ENCODE data around the gene NMNAT2. TPM values are rescaled to one million over a fixed set of nuclear protein-coding genes. Genes with fewer than 3 reads are reported as not detected.

Gene NMNAT2
- polyA plus RNA-seq, 1 experiment: 2.1 TPM

DNA sequence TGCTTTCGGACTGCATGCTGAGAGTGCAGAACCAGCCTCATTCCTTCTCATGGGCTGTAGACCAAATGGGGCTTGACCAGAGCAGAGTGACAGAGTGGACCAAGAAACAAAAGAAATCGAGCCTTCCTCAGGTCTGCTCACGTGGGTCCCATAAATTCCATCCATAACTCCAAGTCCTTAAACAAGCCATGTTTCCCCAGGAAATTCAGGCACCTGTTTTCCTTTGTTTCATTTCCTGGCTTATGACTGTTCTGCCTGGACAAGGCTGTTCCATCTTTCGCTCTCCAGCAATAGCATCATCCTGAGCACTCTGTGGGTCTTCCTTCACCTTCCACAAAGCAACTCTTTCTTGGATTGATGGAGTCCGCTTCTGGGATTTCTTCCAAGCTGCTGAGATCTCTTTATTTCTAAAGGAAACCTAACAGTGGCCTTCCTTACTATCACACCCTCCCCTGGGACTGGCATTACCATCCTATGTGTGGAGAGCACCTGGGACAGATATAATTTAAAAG lies 168.2 kb downstream of the NMNAT2 start:
- no peak for DNase-seq (ENCODE audit: low read depth)
- CTCF ChIA-PET: no interaction called here

DNA sequence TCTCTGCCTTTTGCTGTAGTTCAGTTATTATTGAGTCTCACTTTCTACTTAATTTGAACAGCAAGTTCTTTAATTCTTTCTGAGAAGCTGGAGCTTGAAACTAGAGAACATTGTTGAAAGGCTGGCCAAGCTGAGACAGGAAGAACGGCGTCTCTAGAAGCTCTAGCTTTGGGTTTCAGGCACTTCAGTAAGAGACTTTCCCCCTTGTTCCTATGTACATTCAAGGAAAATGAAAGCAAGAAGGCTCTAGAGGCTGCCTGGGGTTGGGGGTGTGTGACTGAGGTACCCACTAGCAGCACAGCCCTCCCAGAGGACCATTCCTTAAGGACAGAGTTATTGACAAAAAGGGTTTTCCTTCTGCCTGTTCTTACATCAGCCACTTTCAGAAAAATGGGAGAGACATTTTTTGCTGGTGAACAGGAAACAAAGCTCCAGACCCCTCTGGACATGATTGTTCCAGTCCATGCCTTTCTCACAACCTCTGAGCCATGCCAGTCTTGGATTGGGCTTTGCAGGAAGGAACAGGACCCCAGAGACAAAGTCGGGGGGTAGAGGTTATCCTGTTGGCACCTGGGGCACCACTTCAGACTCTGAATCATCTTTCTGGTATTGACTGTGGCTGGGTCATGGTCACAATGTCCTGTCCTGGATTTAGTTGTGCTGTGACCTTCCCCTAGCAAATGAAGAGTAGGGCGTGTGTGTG lies 169.0 kb downstream of the NMNAT2 start:
- ChIA-PET POLR2A (no interaction called here), CTCF (interaction anchor here (1.3 to 2.2 kb wide), 2 partner anchors 11 to 16 kb away, joined by 4 to 5 read pairs; no protein-coding TSS in a partner anchor)
- TF ChIP-seq, protein P1, sequence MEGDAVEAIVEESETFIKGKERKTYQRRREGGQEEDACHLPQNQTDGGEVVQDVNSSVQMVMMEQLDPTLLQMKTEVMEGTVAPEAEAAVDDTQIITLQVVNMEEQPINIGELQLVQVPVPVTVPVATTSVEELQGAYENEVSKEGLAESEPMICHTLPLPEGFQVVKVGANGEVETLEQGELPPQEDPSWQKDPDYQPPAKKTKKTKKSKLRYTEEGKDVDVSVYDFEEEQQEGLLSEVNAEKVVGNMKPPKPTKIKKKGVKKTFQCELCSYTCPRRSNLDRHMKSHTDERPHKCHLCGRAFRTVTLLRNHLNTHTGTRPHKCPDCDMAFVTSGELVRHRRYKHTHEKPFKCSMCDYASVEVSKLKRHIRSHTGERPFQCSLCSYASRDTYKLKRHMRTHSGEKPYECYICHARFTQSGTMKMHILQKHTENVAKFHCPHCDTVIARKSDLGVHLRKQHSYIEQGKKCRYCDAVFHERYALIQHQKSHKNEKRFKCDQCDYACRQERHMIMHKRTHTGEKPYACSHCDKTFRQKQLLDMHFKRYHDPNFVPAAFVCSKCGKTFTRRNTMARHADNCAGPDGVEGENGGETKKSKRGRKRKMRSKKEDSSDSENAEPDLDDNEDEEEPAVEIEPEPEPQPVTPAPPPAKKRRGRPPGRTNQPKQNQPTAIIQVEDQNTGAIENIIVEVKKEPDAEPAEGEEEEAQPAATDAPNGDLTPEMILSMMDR (IDR thresholded peaks at IDR 0.05; ENCODE audit: insufficient read depth, low read depth, low read length): no peak
- no peaks in the 10 kb centered on the region for H3K27me3 ChIP-seq (ENCODE audit: control insufficient read depth, insufficient read depth, low read length)
- no peaks in the 10 kb centered on the region for H3K36me3 ChIP-seq (ENCODE audit: control insufficient read depth, insufficient read depth, low read length)
- H3K4me3 ChIP-seq (ENCODE audit: low read depth, low read length): no peak overlapping the region
- DNase-seq (ENCODE audit: low read depth): no peak

More for the DNA sequence above, 168.2 kb downstream of the NMNAT2 start:
- Histone ChIP-seq H3K4me3 (ENCODE audit: low read depth, low read length) (no peak overlapping the region), H3K36me3 (ENCODE audit: control insufficient read depth, insufficient read depth, low read length) (no peaks in the 10 kb centered on the region), H3K27me3 (ENCODE audit: control insufficient read depth, insufficient read depth, low read length) (no peaks in the 10 kb centered on the region)
- TF ChIP-seq, protein P1 (IDR thresholded peaks at IDR 0.05; ENCODE audit: insufficient read depth, low read depth, low read length): no peak
- POLR2A ChIA-PET: no interaction called here

GRCh38 chr1:183247931-183248330 lies 170.2 kb downstream of the NMNAT2 start:
- TF ChIP-seq, protein P1 (IDR thresholded peaks at IDR 0.05; ENCODE audit: insufficient read depth, low read depth, low read length): no peak
- ChIA-PET POLR2A (no interaction called here), CTCF (interaction anchor here (1.3 to 2.2 kb wide), 2 partner anchors 12 to 17 kb away, joined by 4 to 5 read pairs; no protein-coding TSS in a partner anchor)
- DNase-seq (ENCODE audit: low read depth): no peak
- Histone ChIP-seq H3K4me3 (ENCODE audit: low read depth, low read length) (no peak overlapping the region), H3K36me3 (ENCODE audit: control insufficient read depth, insufficient read depth, low read length) (no peaks in the 10 kb centered on the region), H3K27me3 (ENCODE audit: control insufficient read depth, insufficient read depth, low read length) (no peaks in the 10 kb centered on the region)

- TF ChIP-seq, protein P1 (IDR thresholded peaks at IDR 0.05; ENCODE audit: insufficient read depth, low read depth, low read length): no peak
- DNase-seq (ENCODE audit: low read depth): no peak
Measured at GRCh38 chr1:183247484-183247883, 170.7 kb downstream of the NMNAT2 start.

DNA sequence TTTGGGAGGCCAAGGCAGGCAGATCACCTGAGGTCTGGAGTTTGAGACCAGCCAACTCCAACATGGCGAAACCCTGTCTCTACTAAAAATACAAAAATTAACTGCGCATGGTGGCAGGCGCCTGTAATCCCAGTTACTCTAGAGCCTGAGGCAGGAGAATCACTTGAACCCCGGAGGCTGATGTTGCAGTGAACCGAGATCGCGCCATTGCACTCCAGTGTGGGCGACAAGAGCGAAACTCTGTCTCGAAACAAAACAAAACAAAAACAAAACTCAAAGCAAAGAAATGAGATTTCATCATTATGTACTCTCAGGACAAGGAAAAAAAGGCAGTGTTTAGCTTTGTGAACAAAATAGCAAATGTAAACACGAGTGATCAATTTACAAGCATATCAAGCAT lies 171.1 kb downstream of the NMNAT2 start:
- POLR2A ChIA-PET: no interaction called here
- no peak for DNase-seq (ENCODE audit: low read depth)
- CTCF ChIA-PET: interaction anchor here (2.2 kb wide), 1 partner anchor 13 kb away, joined by 5 read pairs; no protein-coding TSS in a partner anchor
- Histone ChIP-seq H3K4me3 (ENCODE audit: low read depth, low read length) (no peak overlapping the region), H3K36me3 (ENCODE audit: control insufficient read depth, insufficient read depth, low read length) (no peaks in the 10 kb centered on the region), H3K27me3 (ENCODE audit: control insufficient read depth, insufficient read depth, low read length) (no peaks in the 10 kb centered on the region)
- TF ChIP-seq, protein P1 (IDR thresholded peaks at IDR 0.05; ENCODE audit: insufficient read depth, low read depth, low read length): no peak

More at GRCh38 chr1:183247484-183247883, 170.7 kb downstream of the NMNAT2 start:
- Histone ChIP-seq H3K27me3 (ENCODE audit: control insufficient read depth, insufficient read depth, low read length) (no peaks in the 10 kb centered on the region), H3K36me3 (ENCODE audit: control insufficient read depth, insufficient read depth, low read length) (no peaks in the 10 kb centered on the region), H3K4me3 (ENCODE audit: low read depth, low read length) (no peak overlapping the region)
- CTCF ChIA-PET: interaction anchor here (2.2 kb wide), 1 partner anchor 13 kb away, joined by 5 read pairs; no protein-coding TSS in a partner anchor
- POLR2A ChIA-PET: no interaction called here
